ENCODE data around the gene GTSF1L. TPM values are rescaled to one million over a fixed set of nuclear protein-coding genes. Genes with fewer than 3 reads are reported as not detected.

GTSF1L gene
- total RNA-seq, 2 experiments from 2014 or later: not detected

DNA sequence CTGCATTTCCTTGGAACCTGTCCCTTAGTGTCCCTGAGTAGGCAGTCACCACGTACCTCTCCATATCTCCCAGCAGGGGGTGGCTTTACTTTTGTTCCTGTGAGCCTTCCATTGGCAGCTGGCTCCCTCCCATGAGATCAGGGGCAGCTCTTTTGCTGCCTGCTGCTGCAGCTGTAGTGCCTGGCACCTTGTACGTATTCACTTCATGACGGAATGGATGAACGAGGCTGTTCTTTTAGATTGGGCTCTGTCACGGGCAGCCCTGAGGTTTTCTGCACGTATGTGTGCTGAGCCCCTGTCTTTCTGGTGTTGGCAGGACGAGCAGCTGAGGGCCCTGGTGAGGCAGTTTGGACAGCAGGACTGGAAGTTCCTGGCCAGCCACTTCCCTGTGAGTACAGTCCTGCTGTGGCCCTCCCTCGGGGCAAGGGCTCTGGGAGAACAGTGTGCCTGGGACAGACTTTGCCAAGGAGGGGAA, 45.3 kb downstream of the GTSF1L start:
- Mint-ChIP-seq H3K27me3 (no peaks in the 10 kb centered on the region), H3K36me3 (ENCODE audit: low read depth) (peaks cover 37% of the 10 kb centered on the region), H3K4me1 (ENCODE audit: low read depth) (peaks cover 9% of the 10 kb centered on the region), H3K9me3 (no peaks in the 10 kb centered on the region), H3K4me3 (no peak overlapping the region), H3K27ac (no peak overlapping the region)
- DNase-seq (no peak), ATAC-seq (no peak)
- TF ChIP-seq CTCF (IDR thresholded peaks at IDR 0.05): no peak
- ChIA-PET POLR2A (interaction anchor here (1.4 kb wide), 1 partner anchor 14 kb away, joined by 4 read pairs; no protein-coding TSS in a partner anchor), CTCF (interaction anchor here (1.7 kb wide), 1 partner anchor 10 kb away, joined by 8 read pairs; no protein-coding TSS in a partner anchor)
- intact Hi-C loops (cut with micrococcal nuclease): no loop called here

DNA sequence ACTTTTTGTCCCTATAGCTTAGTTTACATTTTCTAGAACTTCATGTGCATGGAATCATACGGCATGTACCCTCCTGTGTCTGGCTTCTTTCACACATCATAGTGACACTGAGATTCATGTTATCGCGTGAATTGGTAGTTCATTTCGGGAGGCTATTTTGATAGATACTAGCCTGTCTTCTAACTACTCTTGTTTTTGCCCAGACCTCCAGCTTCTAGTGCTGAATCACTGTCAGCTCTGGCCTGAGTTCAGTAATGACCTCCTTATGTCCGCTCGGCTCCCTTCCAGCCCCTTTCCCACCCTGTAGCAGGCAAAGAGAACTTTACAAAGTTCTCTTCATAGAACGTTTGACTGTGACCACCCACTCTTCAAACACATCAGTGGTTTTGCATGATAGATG, 45.8 kb downstream of the GTSF1L start:
- POLR2A ChIA-PET: interaction anchor here (1.4 kb wide), 1 partner anchor 13 kb away, joined by 4 read pairs; no protein-coding TSS in a partner anchor
- ATAC-seq (no peak), DNase-seq (no peak)
- Mint-ChIP-seq H3K9me3 (no peaks in the 10 kb centered on the region), H3K4me3 (no peak overlapping the region), H3K27me3 (no peaks in the 10 kb centered on the region), H3K36me3 (ENCODE audit: low read depth) (peaks cover 37% of the 10 kb centered on the region), H3K27ac (no peak overlapping the region), H3K4me1 (ENCODE audit: low read depth) (peaks cover 9% of the 10 kb centered on the region)
- no peak for TF ChIP-seq CTCF (IDR thresholded peaks at IDR 0.05)
- CTCF ChIA-PET: interaction anchor here (0.6 kb wide), 1 partner anchor 96 kb away, joined by 3 read pairs; no protein-coding TSS in a partner anchor
- intact Hi-C loops (cut with micrococcal nuclease): no loop called here

DNA sequence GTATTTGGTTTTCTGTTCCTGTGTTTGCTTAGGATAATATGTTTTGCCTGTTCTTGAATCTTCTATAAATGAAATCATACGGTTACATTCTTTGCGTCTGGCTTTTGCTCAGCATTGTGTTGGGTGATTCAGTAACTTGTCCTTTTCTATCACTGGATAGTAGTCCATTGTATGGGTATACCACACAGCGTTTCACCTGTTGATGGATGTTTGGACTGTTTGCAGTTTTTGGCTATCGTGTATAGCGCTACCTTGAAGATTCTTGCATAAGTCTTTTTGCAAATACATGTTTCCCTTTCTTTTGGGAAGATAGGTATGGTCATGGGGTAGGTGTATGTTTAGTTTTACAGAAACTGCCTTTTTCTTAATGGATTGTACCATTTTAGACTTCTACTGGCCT, 50.4 kb downstream of the GTSF1L start:
- ChIA-PET CTCF (no interaction called here), POLR2A (interaction anchor here (1.0 to 1.2 kb wide), 2 partner anchors 9 to 24 kb away, joined by 4 to 7 read pairs; no protein-coding TSS in a partner anchor)
- Mint-ChIP-seq H3K36me3 (ENCODE audit: low read depth) (peaks cover 48% of the 10 kb centered on the region), H3K4me1 (ENCODE audit: low read depth) (peaks cover 2% of the 10 kb centered on the region), H3K27me3 (no peaks in the 10 kb centered on the region), H3K4me3 (no peak overlapping the region), H3K9me3 (no peaks in the 10 kb centered on the region), H3K27ac (no peak overlapping the region)
- no peak for ATAC-seq
- no peak for TF ChIP-seq CTCF (IDR thresholded peaks at IDR 0.05)
- DNase-seq: no peak
- intact Hi-C loops (cut with micrococcal nuclease): no loop called here

Other genes with a start within 250 kb of the GTSF1L start
- gene L3MBTL1, start 219.3 kb downstream of the GTSF1L start, total RNA-seq: 1 to 10 TPM; 7.0 to 7.3 TPM
- under 1 TPM; 0.16 to 0.50 TPM for gene SGK2, start 168.0 kb downstream of the GTSF1L start, total RNA-seq
- gene IFT52, start 136.1 kb downstream of the GTSF1L start, total RNA-seq: 10 to 100 TPM; 14.2 to 15.7 TPM
- 10 to 100 TPM; 93.6 to 96.4 TPM for gene MYBL2, start 59.9 kb downstream of the GTSF1L start, total RNA-seq
- gene TOX2, start 187.8 kb upstream of the GTSF1L start, total RNA-seq: 1 to 10 TPM; 1.5 to 1.7 TPM

Measured in activated CD8-positive, alpha-beta T cell treated with anti-CD3 and anti-CD28 coated beads for 36 hours (primary cell).